ENCODE results near the gene RBM20.

RBM20 gene

DNA sequence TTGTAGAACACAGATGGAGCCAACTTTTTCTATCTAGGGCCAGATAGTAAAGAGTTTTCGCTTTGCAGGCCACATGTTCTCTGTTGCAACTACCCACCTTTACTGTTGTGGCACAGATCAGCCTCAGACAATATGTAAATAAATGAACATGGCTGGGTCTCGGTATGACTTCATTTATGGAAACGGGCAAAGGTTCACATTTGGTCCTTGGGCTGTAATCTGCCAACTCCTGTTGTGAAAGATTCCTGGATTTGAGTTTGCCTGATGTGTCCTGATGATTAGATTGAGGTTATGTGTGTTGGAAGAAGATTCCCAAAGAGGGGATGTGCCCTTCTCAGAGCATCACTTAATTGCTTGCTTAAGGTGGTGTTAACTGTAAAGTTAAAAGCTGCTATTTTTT, 38.2 kb downstream of the RBM20 start:
- no peaks in the 10 kb centered on the region for H3K27me3 ChIP-seq (ENCODE audit: control insufficient read depth in 1 of 2, insufficient read depth in 2 of 2, low read length in 2 of 2)
- H3K27ac ChIP-seq (ENCODE audit: low read depth, low read length), result no peak overlapping the region
- H3K9me3 ChIP-seq (ENCODE audit: low read length), result no peaks in the 10 kb centered on the region
- no peaks in the 10 kb centered on the region for H3K4me1 ChIP-seq (ENCODE audit: insufficient read depth, low read length)
- H3K36me3 ChIP-seq (ENCODE audit: insufficient read depth, low read length), result no peaks in the 10 kb centered on the region
- H3K9ac ChIP-seq (ENCODE audit: low read length), result no peak overlapping the region
- no peak overlapping the region for H3K4me3 ChIP-seq (ENCODE audit: low read depth in 1 of 2, low read length in 2 of 2)

DNA sequence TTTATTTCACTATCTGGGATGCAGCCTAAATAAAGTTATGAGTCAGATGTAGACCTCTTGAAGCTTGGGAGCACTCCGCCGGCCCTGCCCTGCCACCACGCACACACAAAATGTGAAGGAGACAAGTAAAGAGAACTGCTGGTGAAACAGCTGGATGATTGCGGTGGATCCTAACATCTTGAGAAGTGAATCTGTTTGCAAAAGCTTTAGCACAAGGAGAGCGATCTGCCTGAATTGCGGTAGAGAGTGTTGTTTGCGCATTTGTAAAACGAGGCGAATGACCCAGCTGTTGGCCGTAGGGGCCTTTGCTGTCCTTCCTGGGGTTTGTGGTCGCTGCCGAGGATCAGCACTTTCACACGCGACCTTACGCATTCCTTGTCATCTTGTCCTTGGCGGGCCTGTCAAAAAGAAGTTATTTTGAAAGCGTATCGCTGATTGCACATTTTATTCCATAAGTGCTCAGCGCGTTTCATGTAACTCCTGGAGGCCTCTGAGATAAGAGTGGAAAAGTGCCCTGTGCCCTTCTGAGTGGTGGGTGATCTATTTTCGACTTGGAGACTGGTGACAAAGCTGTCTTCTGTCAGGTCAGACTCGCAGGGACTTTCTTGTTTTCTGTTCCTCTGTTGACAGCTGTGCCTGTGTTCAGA, 40.8 kb downstream of the RBM20 start:
- Histone ChIP-seq H3K27ac (ENCODE audit: low read depth, low read length) (no peak overlapping the region), H3K4me3 (ENCODE audit: low read depth in 1 of 2, low read length in 2 of 2) (no peak overlapping the region), H3K9ac (ENCODE audit: low read length) (no peak overlapping the region)

DNA sequence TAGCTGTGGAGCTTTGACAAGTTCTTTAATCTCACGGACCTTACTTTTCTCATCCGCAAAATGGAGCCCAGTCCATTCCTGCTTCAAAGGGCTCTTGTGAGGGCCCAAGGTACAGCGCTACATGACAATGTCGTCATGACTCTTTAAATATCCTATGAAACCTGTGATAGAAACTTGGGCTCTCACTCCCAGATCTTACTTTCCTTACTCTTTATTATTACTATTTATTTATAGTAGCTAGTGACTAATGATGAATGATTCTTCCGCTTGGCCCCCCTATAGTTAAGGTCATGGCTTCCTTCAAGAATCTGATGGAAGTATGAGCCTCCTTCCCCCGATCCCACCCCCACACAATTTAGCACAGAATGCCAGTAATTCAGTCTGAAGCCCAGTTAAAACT, 41.9 kb downstream of the RBM20 start:
- H3K27ac ChIP-seq (ENCODE audit: low read depth, low read length), result no peak overlapping the region
- H3K4me3 ChIP-seq (ENCODE audit: low read depth in 1 of 2, low read length in 2 of 2), result no peak overlapping the region
- no peaks in the 10 kb centered on the region for H3K4me1 ChIP-seq (ENCODE audit: insufficient read depth, low read length)
- H3K9ac ChIP-seq (ENCODE audit: low read length), result no peak overlapping the region
- H3K36me3 ChIP-seq (ENCODE audit: insufficient read depth, low read length), result no peaks in the 10 kb centered on the region
- no peaks in the 10 kb centered on the region for H3K27me3 ChIP-seq (ENCODE audit: control insufficient read depth in 1 of 2, insufficient read depth in 2 of 2, low read length in 2 of 2)
- no peaks in the 10 kb centered on the region for H3K9me3 ChIP-seq (ENCODE audit: low read length)

More for the DNA sequence above, 40.8 kb downstream of the RBM20 start:
- Histone ChIP-seq H3K4me1 (ENCODE audit: insufficient read depth, low read length) (no peaks in the 10 kb centered on the region), H3K36me3 (ENCODE audit: insufficient read depth, low read length) (no peaks in the 10 kb centered on the region), H3K27me3 (ENCODE audit: control insufficient read depth in 1 of 2, insufficient read depth in 2 of 2, low read length in 2 of 2) (no peaks in the 10 kb centered on the region), H3K9me3 (ENCODE audit: low read length) (no peaks in the 10 kb centered on the region)

DNA sequence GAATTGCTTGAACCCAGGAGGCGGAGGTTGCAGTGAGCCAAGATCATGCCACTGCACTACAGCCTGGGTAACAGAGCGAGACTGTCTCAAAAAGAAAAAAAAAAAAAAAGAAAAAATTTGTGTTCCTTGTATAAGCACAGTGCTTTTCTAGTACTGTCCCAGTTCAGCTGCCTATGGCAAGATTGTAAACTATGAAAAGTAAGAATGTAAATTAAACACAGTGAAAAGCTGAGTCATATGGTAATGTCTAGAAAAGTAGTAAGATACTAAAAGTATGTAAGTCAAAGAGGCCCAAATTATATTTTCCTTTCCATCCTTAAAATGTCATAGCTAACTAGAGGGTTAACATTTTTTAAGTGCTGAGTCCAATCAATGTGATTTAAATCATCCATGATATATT, 42.8 kb downstream of the RBM20 start:
- H3K4me1 ChIP-seq (ENCODE audit: insufficient read depth, low read length), result no peaks in the 10 kb centered on the region
- no peaks in the 10 kb centered on the region for H3K9me3 ChIP-seq (ENCODE audit: low read length)
- no peak overlapping the region for H3K9ac ChIP-seq (ENCODE audit: low read length)
- no peak overlapping the region for H3K27ac ChIP-seq (ENCODE audit: low read depth, low read length)
- no peaks in the 10 kb centered on the region for H3K36me3 ChIP-seq (ENCODE audit: insufficient read depth, low read length)
- H3K27me3 ChIP-seq (ENCODE audit: control insufficient read depth in 1 of 2, insufficient read depth in 2 of 2, low read length in 2 of 2), result no peaks in the 10 kb centered on the region
- no peak overlapping the region for H3K4me3 ChIP-seq (ENCODE audit: low read depth in 1 of 2, low read length in 2 of 2)

DNA sequence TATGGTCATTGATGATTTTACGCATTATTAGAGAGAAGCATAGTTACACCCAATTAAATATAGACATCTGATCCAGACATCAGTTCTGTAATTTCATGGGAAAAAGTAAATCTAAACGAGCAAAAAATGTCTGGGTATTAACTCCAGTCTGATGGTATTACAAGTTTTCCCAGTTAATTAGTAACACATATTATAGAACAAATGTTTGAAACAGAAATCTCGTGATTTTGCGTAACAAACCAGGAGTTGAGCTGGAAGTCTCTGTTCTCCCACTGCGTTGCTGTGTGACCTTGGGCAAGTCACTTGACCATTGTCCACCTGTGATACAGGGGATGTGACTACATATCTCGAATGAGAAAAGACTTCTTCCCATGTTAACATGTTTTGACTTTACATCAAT, 43.3 kb downstream of the RBM20 start:
- Histone ChIP-seq H3K4me3 (ENCODE audit: low read depth in 1 of 2, low read length in 2 of 2) (no peak overlapping the region), H3K27me3 (ENCODE audit: control insufficient read depth in 1 of 2, insufficient read depth in 2 of 2, low read length in 2 of 2) (no peaks in the 10 kb centered on the region), H3K9ac (ENCODE audit: low read length) (no peak overlapping the region), H3K36me3 (ENCODE audit: insufficient read depth, low read length) (no peaks in the 10 kb centered on the region), H3K9me3 (ENCODE audit: low read length) (no peaks in the 10 kb centered on the region), H3K4me1 (ENCODE audit: insufficient read depth, low read length) (no peaks in the 10 kb centered on the region), H3K27ac (ENCODE audit: low read depth, low read length) (no peak overlapping the region)

DNA sequence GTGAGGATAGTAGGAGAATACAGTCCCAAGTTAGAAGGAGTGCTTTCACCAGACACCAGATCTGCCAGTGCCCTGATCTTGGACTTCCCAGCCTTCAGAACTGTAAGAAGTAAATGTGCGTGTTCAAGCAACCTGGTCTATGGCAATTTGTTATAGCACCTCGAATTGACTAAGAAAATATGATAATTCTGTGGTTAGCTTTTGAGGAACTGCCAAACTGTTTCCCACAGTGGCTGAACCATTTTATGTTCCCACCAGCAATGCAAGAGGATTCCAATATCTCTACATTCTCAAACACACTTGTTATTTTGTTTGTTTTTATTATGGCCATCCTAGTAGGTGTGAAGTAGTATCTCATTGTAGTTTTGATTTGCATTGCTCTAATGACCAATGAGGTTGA, 47.0 kb downstream of the RBM20 start:
- H3K4me1 ChIP-seq (ENCODE audit: insufficient read depth, low read length), result no peaks in the 10 kb centered on the region
- no peak overlapping the region for H3K27ac ChIP-seq (ENCODE audit: low read depth, low read length)
- H3K4me3 ChIP-seq (ENCODE audit: low read depth in 1 of 2, low read length in 2 of 2), result no peak overlapping the region
- H3K36me3 ChIP-seq (ENCODE audit: insufficient read depth, low read length), result no peaks in the 10 kb centered on the region
- no peak overlapping the region for H3K9ac ChIP-seq (ENCODE audit: low read length)
- H3K9me3 ChIP-seq (ENCODE audit: low read length), result no peaks in the 10 kb centered on the region
- H3K27me3 ChIP-seq (ENCODE audit: control insufficient read depth in 1 of 2, insufficient read depth in 2 of 2, low read length in 2 of 2), result no peaks in the 10 kb centered on the region

DNA sequence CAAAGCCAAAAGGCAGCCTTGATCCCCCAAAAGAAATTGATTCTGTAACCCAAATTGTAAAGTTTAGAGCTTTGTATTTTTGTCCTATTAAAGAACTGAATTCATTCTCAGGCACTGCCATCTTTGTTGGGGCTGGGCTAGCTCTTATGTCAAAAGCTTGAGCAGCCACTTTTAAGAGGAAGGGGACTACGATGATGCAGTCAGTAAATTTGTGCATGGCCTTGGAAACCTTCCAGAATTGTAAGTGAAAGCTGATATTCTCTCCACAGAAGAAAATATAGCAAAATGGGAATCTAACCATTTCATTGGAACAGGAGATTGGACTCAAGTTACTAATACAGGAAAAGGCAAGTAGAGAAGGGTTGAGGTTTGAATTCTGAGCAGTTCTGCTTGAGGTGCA, 50.1 kb downstream of the RBM20 start:
- Histone ChIP-seq H3K27ac (ENCODE audit: low read depth, low read length) (no peak overlapping the region), H3K9ac (ENCODE audit: low read length) (no peak overlapping the region), H3K4me1 (ENCODE audit: insufficient read depth, low read length) (peaks cover 12% of the 10 kb centered on the region), H3K36me3 (ENCODE audit: insufficient read depth, low read length) (no peaks in the 10 kb centered on the region), H3K9me3 (ENCODE audit: low read length) (no peaks in the 10 kb centered on the region), H3K27me3 (ENCODE audit: control insufficient read depth in 1 of 2, insufficient read depth in 2 of 2, low read length in 2 of 2) (no peaks in the 10 kb centered on the region), H3K4me3 (ENCODE audit: low read depth in 1 of 2, low read length in 2 of 2) (no peak overlapping the region)

DNA sequence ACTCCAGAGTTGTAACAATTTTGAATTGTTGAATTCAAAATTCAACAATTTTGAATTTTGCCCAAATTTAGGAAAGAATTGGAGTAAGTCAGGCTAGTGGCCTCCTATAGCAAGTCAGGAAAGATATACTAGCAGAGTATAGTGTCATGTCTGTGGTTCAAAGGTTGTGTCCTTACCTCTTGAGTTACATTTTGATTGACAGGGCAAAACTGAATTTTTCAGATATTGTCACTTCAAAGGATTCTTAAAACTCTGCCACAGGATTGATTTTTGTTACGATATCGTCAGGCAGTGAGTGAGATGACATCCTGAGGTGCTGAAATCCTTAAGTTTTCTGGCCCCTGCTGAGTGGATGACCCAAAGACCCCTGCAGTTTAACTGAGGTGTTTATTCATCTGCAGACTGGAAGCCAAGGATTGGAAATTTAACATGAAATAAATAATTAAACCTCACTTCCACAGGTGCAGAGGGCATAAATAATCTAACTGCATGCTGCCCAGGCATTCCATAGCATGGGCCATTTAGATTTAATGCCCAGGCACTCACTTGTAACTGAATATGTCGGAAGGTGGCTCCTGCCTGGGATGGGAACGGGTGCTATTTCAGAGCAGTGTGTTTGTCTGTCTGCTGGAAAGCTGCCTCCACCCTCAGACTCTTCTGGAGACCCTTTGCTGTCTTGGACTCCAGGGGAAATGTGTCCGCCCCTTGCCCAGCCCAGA, 50.8 kb downstream of the RBM20 start:
- Histone ChIP-seq H3K4me1 (ENCODE audit: insufficient read depth, low read length) (peaks cover 17% of the 10 kb centered on the region), H3K27me3 (ENCODE audit: control insufficient read depth in 1 of 2, insufficient read depth in 2 of 2, low read length in 2 of 2) (no peaks in the 10 kb centered on the region), H3K9me3 (ENCODE audit: low read length) (no peaks in the 10 kb centered on the region), H3K4me3 (ENCODE audit: low read depth in 1 of 2, low read length in 2 of 2) (no peak overlapping the region), H3K9ac (ENCODE audit: low read length) (no peak overlapping the region), H3K36me3 (ENCODE audit: insufficient read depth, low read length) (no peaks in the 10 kb centered on the region), H3K27ac (ENCODE audit: low read depth, low read length) (no peak overlapping the region)

DNA sequence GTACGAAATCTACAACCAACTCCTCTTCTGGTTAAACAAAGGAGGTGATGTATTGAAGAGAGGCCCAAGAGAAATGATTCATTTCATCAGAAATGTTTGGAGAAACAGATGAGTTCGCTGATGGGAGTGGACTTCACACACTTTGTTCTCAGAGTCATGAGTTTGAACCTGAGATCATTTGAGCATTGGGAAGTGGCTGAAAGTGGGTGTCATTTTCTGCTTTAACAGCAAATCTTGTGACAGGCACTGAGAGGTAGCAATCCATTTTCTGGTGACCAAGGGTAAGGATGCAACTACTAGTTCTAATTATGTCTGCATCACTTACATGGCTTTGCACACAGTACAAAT, 51.4 kb downstream of the RBM20 start:
- H3K4me1 ChIP-seq (ENCODE audit: insufficient read depth, low read length), result peaks cover 17% of the 10 kb centered on the region
- no peaks in the 10 kb centered on the region for H3K9me3 ChIP-seq (ENCODE audit: low read length)
- H3K27ac ChIP-seq (ENCODE audit: low read depth, low read length), result no peak overlapping the region
- H3K9ac ChIP-seq (ENCODE audit: low read length), result no peak overlapping the region
- no peaks in the 10 kb centered on the region for H3K36me3 ChIP-seq (ENCODE audit: insufficient read depth, low read length)
- no peaks in the 10 kb centered on the region for H3K27me3 ChIP-seq (ENCODE audit: control insufficient read depth in 1 of 2, insufficient read depth in 2 of 2, low read length in 2 of 2)
- H3K4me3 ChIP-seq (ENCODE audit: low read depth in 1 of 2, low read length in 2 of 2), result no peak overlapping the region

DNA sequence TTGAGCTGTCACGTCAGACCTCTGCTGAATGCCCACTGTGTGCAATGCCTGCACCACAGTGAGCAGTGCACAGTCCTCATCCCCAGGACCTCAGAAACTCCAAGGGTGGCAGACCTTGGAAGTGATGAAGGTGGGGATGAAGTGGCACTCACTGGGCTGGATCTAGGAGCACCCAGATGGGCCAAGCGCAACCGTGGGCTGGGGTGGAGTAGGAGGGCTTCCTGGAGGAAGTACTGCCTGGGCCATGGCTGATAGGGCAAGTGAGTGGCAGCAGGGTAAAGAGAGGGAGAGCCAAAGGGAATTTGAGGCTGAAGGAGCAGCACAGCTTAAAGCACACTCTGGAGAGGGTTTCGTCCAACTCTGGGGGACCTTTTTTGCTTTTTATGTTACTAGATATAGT, 52.3 kb downstream of the RBM20 start:
- Histone ChIP-seq H3K27ac (ENCODE audit: low read depth, low read length) (no peak overlapping the region), H3K9me3 (ENCODE audit: low read length) (no peaks in the 10 kb centered on the region), H3K36me3 (ENCODE audit: insufficient read depth, low read length) (no peaks in the 10 kb centered on the region), H3K9ac (ENCODE audit: low read length) (no peak overlapping the region), H3K4me1 (ENCODE audit: insufficient read depth, low read length) (peaks cover 21% of the 10 kb centered on the region), H3K4me3 (ENCODE audit: low read depth in 1 of 2, low read length in 2 of 2) (no peak overlapping the region), H3K27me3 (ENCODE audit: control insufficient read depth in 1 of 2, insufficient read depth in 2 of 2, low read length in 2 of 2) (no peaks in the 10 kb centered on the region)

DNA sequence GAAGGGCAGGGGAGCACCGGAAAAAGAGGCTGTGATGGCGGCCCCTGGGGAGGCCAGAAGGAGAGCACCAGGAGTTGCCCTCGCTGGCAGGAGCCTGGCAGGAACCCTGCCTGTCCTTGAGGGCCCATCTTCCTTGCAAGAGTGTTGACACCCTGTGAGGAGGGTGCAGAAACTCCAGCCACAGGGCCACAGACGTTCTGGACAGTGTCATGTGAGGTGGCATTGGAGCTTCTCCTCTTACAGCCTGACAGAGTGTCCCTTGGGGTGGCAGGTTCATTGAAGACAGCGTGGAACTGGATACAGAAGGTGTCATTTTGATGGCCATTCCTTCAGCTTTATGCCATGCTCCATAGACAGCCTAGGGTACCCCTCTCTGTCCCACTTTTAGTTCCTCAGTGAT, 54.2 kb downstream of the RBM20 start:
- Histone ChIP-seq H3K36me3 (ENCODE audit: insufficient read depth, low read length) (no peaks in the 10 kb centered on the region), H3K9ac (ENCODE audit: low read length) (no peak overlapping the region), H3K9me3 (ENCODE audit: low read length) (no peaks in the 10 kb centered on the region), H3K4me3 (ENCODE audit: low read depth in 1 of 2, low read length in 2 of 2) (no peak overlapping the region), H3K4me1 (ENCODE audit: insufficient read depth, low read length) (peaks cover 26% of the 10 kb centered on the region), H3K27ac (ENCODE audit: low read depth, low read length) (no peak overlapping the region), H3K27me3 (ENCODE audit: control insufficient read depth in 1 of 2, insufficient read depth in 2 of 2, low read length in 2 of 2) (no peaks in the 10 kb centered on the region)

DNA sequence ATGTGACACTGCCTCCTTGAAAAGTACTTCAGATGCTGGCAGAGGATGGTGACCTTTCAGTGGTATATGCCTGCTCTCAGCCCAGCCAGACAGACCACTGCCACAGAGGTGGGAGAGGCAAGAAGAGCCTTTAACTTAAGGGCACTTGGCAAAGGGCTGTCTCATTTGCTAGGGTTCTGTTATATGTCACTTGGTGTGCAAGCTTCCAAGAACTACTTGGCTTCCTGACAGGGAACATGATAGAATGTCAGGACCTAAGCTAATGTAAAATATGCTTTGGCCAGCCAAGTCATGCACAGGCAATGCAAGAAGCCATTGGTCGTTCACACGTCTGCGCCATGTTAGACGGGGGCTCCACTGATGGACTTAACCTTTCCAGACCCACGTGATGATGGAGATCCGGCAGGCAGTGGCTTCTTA, 54.7 kb downstream of the RBM20 start:
- Histone ChIP-seq H3K27ac (ENCODE audit: low read depth, low read length) (no peak overlapping the region), H3K9me3 (ENCODE audit: low read length) (no peaks in the 10 kb centered on the region), H3K9ac (ENCODE audit: low read length) (no peak overlapping the region), H3K36me3 (ENCODE audit: insufficient read depth, low read length) (no peaks in the 10 kb centered on the region), H3K4me1 (ENCODE audit: insufficient read depth, low read length) (peaks cover 26% of the 10 kb centered on the region), H3K4me3 (ENCODE audit: low read depth in 1 of 2, low read length in 2 of 2) (no peak overlapping the region), H3K27me3 (ENCODE audit: control insufficient read depth in 1 of 2, insufficient read depth in 2 of 2, low read length in 2 of 2) (no peaks in the 10 kb centered on the region)
